ENCODE data around the gene CCDC33.

GRCh38 chr15:74188216-74188615 lies 47.9 kb upstream of the CCDC33 start:
- TF ChIP-seq POLR2A (IDR thresholded peaks at IDR 0.05) (no peak), CTCF (IDR thresholded peaks at IDR 0.05) (no peak), POLR2AphosphoS5 (IDR thresholded peaks at IDR 0.05) (no peak)
